Fibroblast of pulmonary artery (primary cell): ENCODE measurements around the gene MCM3AP.

Source experiments
- DNase-seq: peaks from one replicate; pipeline ENCODE4 v3.0.0-alpha.2; 2010; ENCODE audit warnings: low read depth
- H3K4me3 ChIP-seq: replicated peaks from 2 replicates; pipeline ENCODE4 v1.5.1; 2011; ENCODE audit warnings: low read depth, mild to moderate bottlenecking, control low read depth, low read length, moderate library complexity
- TF ChIP-seq, protein P1 (sequence below): IDR thresholded peaks from 2 replicates; pipeline ENCODE4 v1.5.1; 2011; ENCODE audit warnings: mild to moderate bottlenecking, control low read depth, low read length, inconsistent platforms; ENCODE audit errors: missing control alignments

The MCM3AP gene

DNA sequence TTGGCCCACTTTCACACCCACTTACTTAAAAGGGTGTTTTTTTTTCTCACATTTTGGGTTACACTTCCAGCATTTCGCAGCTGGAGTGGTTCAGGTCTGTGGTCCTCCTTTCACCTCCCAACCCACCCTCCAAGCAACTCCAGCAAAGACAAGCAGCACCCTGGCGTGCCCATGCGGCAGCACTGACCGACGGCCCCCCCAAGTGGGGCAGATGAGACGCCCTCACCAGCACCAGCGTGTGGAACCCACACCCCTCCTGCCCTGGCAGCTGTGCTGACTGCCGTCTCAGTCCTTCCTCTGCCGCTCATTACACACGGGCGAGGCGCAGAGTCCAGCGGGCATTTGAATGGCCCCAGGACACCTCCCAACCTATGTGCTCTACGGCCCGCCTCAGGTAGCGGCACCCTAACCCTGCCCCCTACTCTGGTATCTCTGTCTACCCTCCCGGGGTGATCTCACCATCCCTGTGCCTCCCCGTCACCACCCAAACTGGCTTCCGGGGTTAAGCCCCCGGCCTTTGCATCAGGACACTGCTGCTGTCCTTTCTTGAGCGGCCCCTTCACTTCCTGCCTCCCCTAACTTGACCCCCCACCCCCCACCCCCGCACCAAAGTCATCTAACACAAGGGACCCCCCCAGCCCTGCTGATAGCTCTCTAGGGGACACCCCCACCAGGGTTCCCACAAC is 67.8 kb downstream of the MCM3AP start:
- no peak for DNase-seq

DNA sequence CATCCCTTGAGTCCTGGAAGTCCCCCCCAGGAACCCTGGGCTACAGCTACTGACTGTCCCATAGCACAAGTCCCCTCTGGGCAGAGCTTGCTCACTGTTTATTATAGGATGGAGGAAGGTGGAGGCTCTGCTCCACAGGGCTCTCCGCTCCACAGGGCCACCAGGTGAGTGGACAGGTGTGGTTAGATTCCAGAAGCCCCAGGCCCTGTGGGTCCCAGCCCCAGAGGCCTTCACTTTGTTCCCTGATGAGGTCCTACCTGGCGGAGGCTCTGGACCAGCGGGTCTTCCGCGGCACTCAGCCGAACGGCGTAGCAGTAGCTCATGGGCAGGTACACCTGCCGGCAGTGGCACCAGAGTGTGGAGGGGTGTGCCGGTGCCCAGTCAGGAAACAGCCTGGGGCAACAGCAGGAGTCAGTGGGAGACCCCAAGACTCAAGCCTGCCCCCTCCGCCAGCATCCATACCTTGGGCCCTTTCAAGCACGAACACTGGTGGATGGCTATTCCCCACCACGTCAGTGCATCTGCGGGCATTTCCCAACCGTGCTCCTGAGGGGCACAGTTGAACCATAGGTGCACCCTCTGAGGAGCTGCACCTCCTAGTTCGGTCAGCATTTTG is 69.2 kb downstream of the MCM3AP start:
- no peak overlapping the region for H3K4me3 ChIP-seq
- TF ChIP-seq, protein P1, sequence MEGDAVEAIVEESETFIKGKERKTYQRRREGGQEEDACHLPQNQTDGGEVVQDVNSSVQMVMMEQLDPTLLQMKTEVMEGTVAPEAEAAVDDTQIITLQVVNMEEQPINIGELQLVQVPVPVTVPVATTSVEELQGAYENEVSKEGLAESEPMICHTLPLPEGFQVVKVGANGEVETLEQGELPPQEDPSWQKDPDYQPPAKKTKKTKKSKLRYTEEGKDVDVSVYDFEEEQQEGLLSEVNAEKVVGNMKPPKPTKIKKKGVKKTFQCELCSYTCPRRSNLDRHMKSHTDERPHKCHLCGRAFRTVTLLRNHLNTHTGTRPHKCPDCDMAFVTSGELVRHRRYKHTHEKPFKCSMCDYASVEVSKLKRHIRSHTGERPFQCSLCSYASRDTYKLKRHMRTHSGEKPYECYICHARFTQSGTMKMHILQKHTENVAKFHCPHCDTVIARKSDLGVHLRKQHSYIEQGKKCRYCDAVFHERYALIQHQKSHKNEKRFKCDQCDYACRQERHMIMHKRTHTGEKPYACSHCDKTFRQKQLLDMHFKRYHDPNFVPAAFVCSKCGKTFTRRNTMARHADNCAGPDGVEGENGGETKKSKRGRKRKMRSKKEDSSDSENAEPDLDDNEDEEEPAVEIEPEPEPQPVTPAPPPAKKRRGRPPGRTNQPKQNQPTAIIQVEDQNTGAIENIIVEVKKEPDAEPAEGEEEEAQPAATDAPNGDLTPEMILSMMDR: no peak
- DNase-seq: no peak

More for the DNA sequence above, 67.8 kb downstream of the MCM3AP start:
- TF ChIP-seq, protein P1: no peak
- H3K4me3 ChIP-seq: no peak overlapping the region

GRCh38 chr21:46215436-46216131 is 69.8 kb downstream of the MCM3AP start:
- H3K4me3 ChIP-seq: no peak overlapping the region
- DNase-seq: no peak
- TF ChIP-seq, protein P1: no peak

GRCh38 chr21:46214478-46215340 is 70.7 kb downstream of the MCM3AP start:
- no peak for DNase-seq
- H3K4me3 ChIP-seq: no peak overlapping the region
- TF ChIP-seq, protein P1: no peak

- TF ChIP-seq, protein P1: no peak
- no peak overlapping the region for H3K4me3 ChIP-seq
- DNase-seq: no peak
Measured at GRCh38 chr21:46213620-46214286, 71.7 kb downstream of the MCM3AP start.
